GM12873 (cell line): ENCODE data around the gene TMEM37.

Source experiments
- TF ChIP-seq, protein P1 (sequence below): IDR thresholded peaks from 2 replicates; pipeline ENCODE4 v1.5.1; 2012; ENCODE audit warnings: low read depth, mild to moderate bottlenecking, moderate library complexity, low read length, control low read depth; ENCODE audit not compliant: insufficient read depth; ENCODE audit errors: missing control alignments

TMEM37 gene

GRCh38 chr2:119435953-119436297 is 4.3 kb downstream of the TMEM37 start:
- TF ChIP-seq, protein P1, sequence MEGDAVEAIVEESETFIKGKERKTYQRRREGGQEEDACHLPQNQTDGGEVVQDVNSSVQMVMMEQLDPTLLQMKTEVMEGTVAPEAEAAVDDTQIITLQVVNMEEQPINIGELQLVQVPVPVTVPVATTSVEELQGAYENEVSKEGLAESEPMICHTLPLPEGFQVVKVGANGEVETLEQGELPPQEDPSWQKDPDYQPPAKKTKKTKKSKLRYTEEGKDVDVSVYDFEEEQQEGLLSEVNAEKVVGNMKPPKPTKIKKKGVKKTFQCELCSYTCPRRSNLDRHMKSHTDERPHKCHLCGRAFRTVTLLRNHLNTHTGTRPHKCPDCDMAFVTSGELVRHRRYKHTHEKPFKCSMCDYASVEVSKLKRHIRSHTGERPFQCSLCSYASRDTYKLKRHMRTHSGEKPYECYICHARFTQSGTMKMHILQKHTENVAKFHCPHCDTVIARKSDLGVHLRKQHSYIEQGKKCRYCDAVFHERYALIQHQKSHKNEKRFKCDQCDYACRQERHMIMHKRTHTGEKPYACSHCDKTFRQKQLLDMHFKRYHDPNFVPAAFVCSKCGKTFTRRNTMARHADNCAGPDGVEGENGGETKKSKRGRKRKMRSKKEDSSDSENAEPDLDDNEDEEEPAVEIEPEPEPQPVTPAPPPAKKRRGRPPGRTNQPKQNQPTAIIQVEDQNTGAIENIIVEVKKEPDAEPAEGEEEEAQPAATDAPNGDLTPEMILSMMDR: no peak

GRCh38 chr2:119436993-119437772 is 5.5 kb downstream of the TMEM37 start:
- TF ChIP-seq, protein P1: no peak

DNA sequence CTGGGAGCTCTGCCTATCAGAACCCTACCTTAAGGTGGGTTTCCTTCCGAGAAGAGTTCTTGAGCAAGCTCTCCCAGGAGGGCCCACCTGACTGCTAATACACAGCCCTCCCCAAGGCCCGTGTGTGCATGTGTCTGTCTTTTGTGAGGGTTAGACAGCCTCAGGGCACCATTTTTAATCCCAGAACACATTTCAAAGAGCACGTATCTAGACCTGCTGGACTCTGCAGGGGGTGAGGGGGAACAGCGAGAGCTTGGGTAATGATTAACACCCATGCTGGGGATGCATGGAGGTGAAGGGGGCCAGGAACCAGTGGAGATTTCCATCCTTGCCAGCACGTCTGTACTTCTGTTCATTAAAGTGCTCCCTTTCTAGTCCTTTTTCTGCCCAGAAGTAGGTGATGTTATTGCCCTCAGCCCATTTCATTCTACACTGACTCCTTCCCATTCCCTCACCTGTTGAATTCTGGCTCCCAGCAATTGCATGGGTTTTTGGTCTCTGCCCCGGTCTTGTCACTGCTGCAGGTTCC is 6.5 kb downstream of the TMEM37 start:
- TF ChIP-seq, protein P1: no peak

- TF ChIP-seq, protein P1: no peak
These were observed 7.2 kb downstream of the TMEM37 start for GRCh38 chr2:119438726-119439284.

GRCh38 chr2:119439574-119440500 is 8.2 kb downstream of the TMEM37 start:
- TF ChIP-seq, protein P1: no peak

GRCh38 chr2:119440501-119440870 is 8.8 kb downstream of the TMEM37 start:
- TF ChIP-seq, protein P1: no peak

DNA sequence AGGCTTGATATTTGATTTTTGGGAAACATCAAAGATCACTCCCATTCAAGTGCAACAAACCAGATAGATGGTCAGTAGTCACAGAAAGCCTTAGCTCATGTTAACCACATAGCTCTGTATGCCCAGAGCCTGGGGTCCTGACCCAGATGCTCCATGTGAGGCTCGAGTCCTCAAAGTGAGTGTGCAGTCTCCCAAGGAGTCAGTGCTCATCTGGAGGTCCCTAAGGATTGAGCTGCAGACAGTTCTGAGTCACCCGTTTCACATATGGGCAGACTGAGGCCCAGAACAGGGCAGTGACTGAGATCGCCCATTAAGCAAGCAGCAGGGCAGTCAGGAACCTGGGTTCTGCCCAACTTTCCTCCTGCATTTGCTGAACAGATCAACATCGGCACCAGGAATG is 9.2 kb downstream of the TMEM37 start:
- TF ChIP-seq, protein P1: no peak
